ENCODE data around the gene PITPNC1.

PITPNC1 gene

GRCh38 chr17:67434061-67434525 lies 57.0 kb downstream of the PITPNC1 start:
- peak; percentile 17 for DNase-seq (ENCODE audit: low spot score)

DNA sequence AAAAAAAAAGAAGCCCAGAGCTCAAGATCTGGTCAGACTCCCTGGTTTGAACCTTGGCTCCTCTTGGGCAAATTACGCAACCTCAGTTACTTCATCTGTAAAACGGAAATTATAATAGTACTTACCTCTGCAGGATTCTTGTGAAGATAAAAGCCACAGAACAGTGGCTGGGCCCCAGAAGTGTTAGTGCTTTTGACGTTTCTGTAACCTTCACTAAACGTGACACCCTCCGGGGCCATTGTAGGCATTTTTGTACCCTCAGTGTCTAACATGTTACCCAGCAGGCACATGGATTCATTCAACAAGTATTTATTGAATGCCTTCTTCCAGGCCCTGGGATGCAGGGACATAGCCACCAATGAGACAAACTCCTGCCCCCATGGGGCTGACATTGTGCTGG lies 58.0 kb downstream of the PITPNC1 start:
- no peak for DNase-seq (ENCODE audit: low spot score)

- no peak for DNase-seq (ENCODE audit: low spot score)
These were observed 58.7 kb downstream of the PITPNC1 start for GRCh38 chr17:67435786-67436185.

GRCh38 chr17:67436233-67436632 lies 59.2 kb downstream of the PITPNC1 start:
- DNase-seq (ENCODE audit: low spot score), result no peak

DNA sequence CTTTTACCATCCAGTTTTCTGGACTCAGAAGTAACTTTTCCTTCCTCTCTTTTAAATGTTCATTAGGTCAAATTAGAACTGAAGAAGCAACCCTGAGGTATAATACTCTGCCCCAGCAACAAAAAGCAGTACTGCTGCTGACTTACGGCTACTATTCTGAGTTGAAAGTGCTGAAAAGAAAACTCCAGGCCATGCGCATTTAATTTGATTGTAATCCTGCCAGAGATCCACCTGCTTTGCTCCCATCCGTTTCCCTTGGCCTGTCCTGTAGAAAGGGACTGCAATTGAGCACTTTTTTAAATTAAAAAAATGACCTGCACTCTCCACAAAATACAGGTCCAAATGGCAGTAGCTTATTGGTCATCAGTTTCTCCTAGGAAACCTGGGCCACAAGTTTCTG lies 61.6 kb downstream of the PITPNC1 start:
- DNase-seq (ENCODE audit: low spot score), result no peak

- no peak for DNase-seq (ENCODE audit: low spot score)
These were observed 62.2 kb downstream of the PITPNC1 start for GRCh38 chr17:67439269-67439668.

GRCh38 chr17:67440277-67441051 lies 63.4 kb downstream of the PITPNC1 start:
- no peak for DNase-seq (ENCODE audit: low spot score)

DNA sequence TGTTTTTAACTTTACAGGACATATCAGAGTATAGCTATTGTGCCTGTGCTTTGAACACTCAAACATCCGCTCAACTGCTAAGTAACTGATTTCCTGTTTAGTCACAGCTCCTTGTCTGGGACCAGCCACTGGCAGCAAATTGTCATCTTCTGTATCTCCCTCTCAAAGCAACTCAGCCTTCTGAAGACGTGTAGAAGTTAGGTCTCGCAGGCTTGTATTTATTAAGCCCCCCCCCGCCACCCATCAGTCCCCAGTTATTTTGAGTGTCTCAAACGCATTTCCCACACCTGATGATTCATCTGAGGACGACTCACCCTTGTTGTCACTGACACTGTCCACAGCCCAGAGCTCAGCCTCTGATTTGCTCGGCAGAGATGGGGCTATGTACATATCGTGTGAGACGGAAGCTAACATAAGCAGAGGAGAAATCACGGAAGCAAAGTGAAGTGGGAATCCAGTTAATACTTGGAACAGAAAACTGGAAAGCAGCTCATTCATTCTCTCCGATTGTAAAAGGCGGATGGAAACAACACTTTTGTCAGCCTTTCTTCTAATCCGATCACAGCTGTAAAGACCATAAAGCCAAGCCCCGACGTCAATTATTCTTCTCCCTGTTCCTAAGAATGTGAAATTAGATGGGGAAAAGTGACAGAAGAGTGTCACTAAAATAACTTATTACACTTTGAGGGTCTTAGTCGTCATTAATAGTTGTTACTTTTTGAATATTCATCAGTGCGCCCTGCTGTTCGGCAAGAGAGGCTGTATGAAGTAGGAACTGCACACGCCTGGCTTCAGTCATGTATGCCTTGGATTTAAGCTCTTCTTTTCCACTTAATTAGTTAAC lies 64.2 kb downstream of the PITPNC1 start:
- DNase-seq (ENCODE audit: low spot score), result no peak

GRCh38 chr17:67441896-67442219 lies 64.8 kb downstream of the PITPNC1 start:
- DNase-seq (ENCODE audit: low spot score), result no peak

DNA sequence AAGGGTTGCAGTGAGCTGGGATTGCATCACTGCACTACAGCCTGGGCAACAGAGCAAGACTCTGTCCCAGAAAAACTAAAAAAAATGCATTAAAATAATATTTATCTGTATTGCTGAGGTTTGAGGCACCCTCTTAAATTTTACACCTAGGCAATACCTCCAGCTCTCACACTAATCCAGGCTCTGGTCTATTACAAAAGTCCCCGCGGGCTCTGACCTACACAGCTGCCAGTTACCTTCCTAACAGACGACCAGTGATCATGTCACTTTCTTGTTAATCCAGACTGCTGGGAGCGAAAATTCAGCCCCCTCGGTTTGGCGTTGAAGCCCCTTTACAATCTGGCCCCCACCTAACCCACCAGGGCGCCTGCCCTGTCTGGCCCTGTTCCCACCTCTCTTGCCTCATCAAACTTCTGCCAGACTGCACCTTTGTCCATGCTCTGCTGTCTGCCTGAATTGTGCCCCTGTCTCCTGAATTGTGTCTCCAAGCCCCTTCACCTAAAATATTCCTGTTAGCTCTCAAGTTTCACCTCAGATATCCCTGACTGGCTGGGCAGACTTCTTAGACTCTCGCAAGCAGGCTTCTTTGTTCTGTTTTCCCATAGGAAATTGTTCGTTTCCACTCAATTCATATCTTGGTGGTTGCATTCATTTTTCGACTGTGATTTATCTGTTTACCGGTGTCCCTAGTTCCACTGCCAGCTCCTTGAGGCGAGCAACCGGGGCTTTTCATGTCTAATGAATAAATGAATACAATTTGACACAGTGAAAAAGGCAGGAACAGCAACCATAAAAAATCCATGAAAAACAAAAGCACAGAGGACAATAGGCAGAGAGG lies 65.9 kb downstream of the PITPNC1 start:
- DNase-seq (ENCODE audit: low spot score), result no peak

DNA sequence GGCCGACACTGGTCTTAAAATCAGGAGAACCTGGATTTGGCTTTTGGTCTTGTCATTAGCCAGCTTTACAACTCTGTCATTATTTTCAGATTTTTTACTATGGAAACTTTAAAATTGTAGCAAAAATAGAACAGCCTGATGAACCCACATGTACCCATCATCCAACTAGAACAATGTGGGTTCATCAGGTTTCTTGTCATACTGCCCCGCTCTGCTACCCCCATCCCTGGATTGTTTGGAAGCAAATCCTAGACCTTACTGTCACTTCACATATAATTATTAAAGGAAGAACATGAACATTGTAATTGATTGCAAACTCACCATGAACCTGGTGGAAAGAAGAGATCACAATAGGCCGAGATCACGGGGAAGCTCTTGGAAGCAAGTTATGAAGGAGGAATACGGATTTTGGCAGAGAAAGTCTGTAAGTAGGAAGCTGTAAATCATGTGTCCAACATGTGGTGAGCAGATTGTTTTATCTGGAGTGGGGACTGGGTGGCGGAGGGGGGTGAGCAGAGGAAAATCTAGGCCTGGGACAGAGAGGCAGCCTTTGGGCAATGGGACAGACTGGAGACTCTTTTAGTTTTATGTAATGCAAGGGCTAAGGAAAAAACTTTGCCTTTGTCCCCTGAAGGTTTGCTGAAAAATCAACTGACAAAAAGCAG lies 67.0 kb downstream of the PITPNC1 start:
- DNase-seq (ENCODE audit: low spot score), result no peak

GRCh38 chr17:67448449-67448848 lies 71.4 kb downstream of the PITPNC1 start:
- no peak for DNase-seq (ENCODE audit: low spot score)

GRCh38 chr17:67449065-67449464 lies 72.0 kb downstream of the PITPNC1 start:
- no peak for DNase-seq (ENCODE audit: low spot score)

DNA sequence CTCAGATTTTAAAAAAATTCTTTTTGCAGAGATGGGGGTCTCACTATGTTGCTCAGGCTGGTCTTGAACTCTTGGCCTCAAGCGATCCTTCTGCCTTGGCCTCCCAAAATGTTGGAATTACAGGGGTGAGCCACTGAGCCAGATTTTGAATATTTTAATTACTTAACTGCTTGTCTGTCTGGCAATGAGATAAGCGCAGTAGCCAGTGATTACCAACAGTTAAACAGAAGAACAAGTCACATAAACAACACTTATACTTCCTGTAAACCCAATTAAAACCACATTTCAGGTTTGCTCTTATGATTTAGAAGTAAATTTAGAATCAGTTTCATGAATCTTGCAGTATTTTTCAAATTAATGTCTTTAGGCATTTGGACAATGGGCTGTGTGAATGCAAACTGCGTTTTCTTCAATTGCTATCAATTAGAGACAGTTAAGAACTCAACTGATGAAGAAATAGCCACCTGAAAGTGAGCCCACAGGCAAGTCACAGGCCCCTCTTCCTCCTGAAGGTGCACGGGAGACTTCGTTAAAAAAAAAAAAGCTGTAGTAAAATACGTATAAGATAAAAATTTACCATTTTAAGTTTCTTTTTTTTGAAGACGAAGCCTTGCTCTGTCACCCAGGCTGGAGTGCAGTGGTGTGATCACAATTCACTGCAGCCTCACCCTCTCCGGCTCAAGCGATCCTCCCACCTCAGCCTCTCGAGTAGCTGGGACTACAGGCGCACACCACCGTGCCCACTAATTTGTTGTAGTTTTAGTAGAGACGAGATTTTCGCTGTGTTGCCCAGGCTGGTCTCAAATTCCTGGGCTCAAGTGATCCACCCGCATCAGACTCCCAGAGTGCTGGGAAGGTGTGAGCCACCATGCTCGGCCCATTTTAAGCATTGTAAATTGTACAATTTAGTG lies 73.0 kb downstream of the PITPNC1 start:
- DNase-seq (ENCODE audit: low spot score), result no peak

DNA sequence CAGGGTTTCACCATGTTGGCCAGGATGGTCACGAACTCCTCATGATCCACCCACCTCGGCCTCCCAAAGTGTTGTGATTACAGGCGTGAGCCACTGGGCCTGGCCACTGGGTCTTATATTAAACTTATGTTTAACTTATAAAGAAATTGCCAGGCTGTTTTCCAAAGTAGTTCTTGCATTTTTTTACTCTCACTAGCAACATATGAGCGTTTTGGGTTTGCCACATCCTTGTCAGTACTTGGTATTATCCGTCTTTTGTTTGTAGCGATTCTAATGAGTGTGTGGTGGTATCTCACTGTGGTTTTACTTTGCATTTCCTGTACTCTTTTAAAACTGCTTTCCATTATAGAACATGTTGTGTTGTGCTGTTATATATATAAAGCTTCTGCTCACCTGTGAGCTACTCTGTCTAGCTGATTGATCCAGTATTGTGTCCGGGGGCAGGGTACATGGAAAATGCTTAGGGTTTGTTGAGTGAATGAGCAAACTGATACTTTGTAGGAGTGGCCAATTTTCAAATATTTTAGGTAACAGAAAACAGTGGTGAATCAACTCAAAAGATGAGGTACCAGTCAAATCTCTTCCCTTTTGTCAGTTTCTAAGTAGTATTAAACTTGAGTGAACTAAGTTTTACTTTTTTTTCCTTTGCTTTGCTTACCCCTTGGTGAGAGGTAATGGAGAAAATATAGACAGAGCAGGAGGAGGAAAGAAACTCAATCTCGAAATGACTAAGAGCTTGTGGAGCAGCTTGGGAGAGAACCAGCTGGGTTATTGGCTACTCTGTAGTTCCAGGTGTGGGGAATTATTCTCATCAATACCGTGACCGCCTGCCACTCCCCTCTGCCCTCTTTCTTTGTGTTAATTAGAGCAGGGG lies 75.8 kb downstream of the PITPNC1 start:
- DNase-seq (ENCODE audit: low spot score), result no peak

GRCh38 chr17:67456103-67456502 lies 79.0 kb downstream of the PITPNC1 start:
- no peak for DNase-seq (ENCODE audit: low spot score)

GRCh38 chr17:67456889-67457288 lies 79.8 kb downstream of the PITPNC1 start:
- DNase-seq (ENCODE audit: low spot score), result no peak

DNA sequence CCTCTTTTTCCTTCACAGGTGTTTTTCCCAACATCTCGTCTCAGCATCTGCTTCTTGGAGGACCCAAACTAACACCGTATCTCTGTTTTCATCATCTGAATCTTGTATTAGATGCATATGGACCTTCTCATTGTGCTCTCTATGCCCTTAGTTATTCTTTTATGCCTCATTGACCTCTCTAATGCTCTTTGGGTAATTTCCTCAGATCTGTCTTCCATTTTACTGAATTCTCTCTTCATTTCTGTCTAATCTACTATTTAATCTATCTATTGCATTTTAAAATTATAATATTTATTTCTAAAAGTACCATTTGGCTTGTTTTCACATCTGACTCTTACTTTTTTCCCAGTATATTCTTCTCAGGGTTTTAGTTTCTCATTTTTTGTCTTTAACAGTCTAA lies 81.1 kb downstream of the PITPNC1 start:
- DNase-seq (ENCODE audit: low spot score), result no peak

- DNase-seq (ENCODE audit: low spot score), result no peak
These were observed 82.9 kb downstream of the PITPNC1 start for GRCh38 chr17:67459985-67460384.

Measured in putamen (tissue), 1 donor.